H9 (cell line): ENCODE results near the gene EPB41L4B. TPM values are rescaled to one million over a fixed set of nuclear protein-coding genes. Genes with fewer than 3 reads are reported as not detected.
A peak's percentile ranks its signal among the peaks of the same experiment; 100 is the strongest.

Experiments used
- DNase-seq: peaks from one replicate; pipeline ENCODE4 v3.0.0-alpha.2; 2017
- H2AFZ ChIP-seq: one replicate; pipeline ENCODE4 v1.6.1; 2013; ENCODE audit warnings: mild to moderate bottlenecking, low read length, control low read depth, moderate library complexity
- H2AK5ac ChIP-seq: 2 replicates; pipeline ENCODE4 v1.6.1; 2013; ENCODE audit warnings: low read length, control low read depth, mixed read lengths; ENCODE audit not compliant: insufficient read length
- H2BK120ac ChIP-seq: one replicate; pipeline ENCODE4 v1.6.1; 2013; ENCODE audit warnings: low read depth, mild to moderate bottlenecking, low read length, control low read depth, inconsistent platforms; ENCODE audit not compliant: poor library complexity, severe bottlenecking
- H2BK12ac ChIP-seq: 2 replicates; pipeline ENCODE4 v1.6.1; 2013; ENCODE audit warnings: low read length, control low read depth, mixed read lengths, low read depth; ENCODE audit not compliant: insufficient read length
- H2BK15ac ChIP-seq: 2 replicates; pipeline ENCODE4 v1.6.1; 2013; ENCODE audit warnings: low read depth, low read length, control low read depth
- H2BK20ac ChIP-seq: one replicate; pipeline ENCODE4 v1.6.1; 2013; ENCODE audit warnings: low read depth, mild to moderate bottlenecking, low read length, control low read depth, inconsistent platforms; ENCODE audit not compliant: poor library complexity, severe bottlenecking
- H2BK5ac ChIP-seq: 2 replicates; pipeline ENCODE4 v1.6.1; 2013; ENCODE audit warnings: low read length, control low read depth, mixed read lengths; ENCODE audit not compliant: insufficient read length
- H3K14ac ChIP-seq: 2 replicates; pipeline ENCODE4 v1.6.1; 2013; ENCODE audit warnings: low read length, control low read depth; ENCODE audit not compliant: insufficient read depth
- H3K18ac ChIP-seq: 2 replicates; pipeline ENCODE4 v1.6.1; 2013; ENCODE audit warnings: low read depth, mild to moderate bottlenecking, mixed read lengths, low read length, control low read depth; ENCODE audit not compliant: insufficient read length
- H3K23ac ChIP-seq: 2 replicates; pipeline ENCODE4 v1.6.1; 2013; ENCODE audit warnings: low read length, control low read depth, mixed read lengths, low read depth; ENCODE audit not compliant: insufficient read length
- H3K23me2 ChIP-seq: 2 replicates; pipeline ENCODE4 v1.6.1; 2013; ENCODE audit warnings: low read depth, mild to moderate bottlenecking, mixed read lengths, low read length, control low read depth; ENCODE audit not compliant: insufficient read length, poor library complexity, severe bottlenecking
- H3K27ac ChIP-seq: 2 replicates; pipeline ENCODE4 v1.5.1; 2013; ENCODE audit warnings: low read length, control low read depth, mixed read lengths, low read depth; ENCODE audit not compliant: insufficient read length
- H3K27me3 ChIP-seq: 2 replicates; pipeline ENCODE4 v1.6.1; 2013; ENCODE audit warnings: low read length, control low read depth, inconsistent platforms; ENCODE audit not compliant: insufficient read depth
- H3K4ac ChIP-seq: 2 replicates; pipeline ENCODE4 v1.6.1; 2013; ENCODE audit warnings: low read depth, mild to moderate bottlenecking, control low read depth, inconsistent platforms, low read length, moderate library complexity
- H3K4me1 ChIP-seq: 2 replicates; pipeline ENCODE4 v1.6.1; 2013; ENCODE audit warnings: low read length, control low read depth, inconsistent platforms; ENCODE audit not compliant: insufficient read depth
- H3K4me2 ChIP-seq: 2 replicates; pipeline ENCODE4 v1.6.1; 2013; ENCODE audit warnings: low read length, control low read depth, mixed read lengths; ENCODE audit not compliant: insufficient read length, insufficient read depth
- H3K56ac ChIP-seq: 2 replicates; pipeline ENCODE4 v1.6.1; 2013; ENCODE audit warnings: low read depth, mild to moderate bottlenecking, mixed read lengths, low read length, control low read depth; ENCODE audit not compliant: insufficient read length
- H3K79me1 ChIP-seq: 2 replicates; pipeline ENCODE4 v1.6.1; 2013; ENCODE audit warnings: low read depth, mild to moderate bottlenecking, moderate library complexity, low read length, control low read depth, inconsistent platforms; ENCODE audit not compliant: insufficient read depth, poor library complexity, severe bottlenecking
- H3K79me2 ChIP-seq: 2 replicates; pipeline ENCODE4 v1.6.1; 2013; ENCODE audit warnings: low read length, control low read depth, inconsistent platforms; ENCODE audit not compliant: insufficient read depth
- H3K9ac ChIP-seq: 2 replicates; pipeline ENCODE4 v1.6.1; 2013; ENCODE audit warnings: low read length, control low read depth, mixed read lengths; ENCODE audit not compliant: insufficient read length; ENCODE audit errors: extremely low read depth
- H3K9me3 ChIP-seq: one replicate; pipeline ENCODE4 v1.6.1; 2013; ENCODE audit warnings: low read depth, low read length, inconsistent platforms; ENCODE audit not compliant: control insufficient read depth
- H3T11ph ChIP-seq: one replicate; pipeline ENCODE4 v1.6.1; 2013; ENCODE audit warnings: mild to moderate bottlenecking, low read length, control low read depth, inconsistent platforms
- H4K20me1 ChIP-seq: one replicate; pipeline ENCODE4 v1.6.1; 2013; ENCODE audit not compliant: control insufficient read depth, insufficient read length, insufficient read depth
- H4K5ac ChIP-seq: 2 replicates; pipeline ENCODE4 v1.6.1; 2013; ENCODE audit warnings: low read depth, mild to moderate bottlenecking, mixed read lengths, low read length, control low read depth; ENCODE audit not compliant: insufficient read length
- H4K8ac ChIP-seq: replicated peaks from 2 replicates; pipeline ENCODE4 v1.6.1; 2013; ENCODE audit warnings: low read length, control low read depth, mixed read lengths, low read depth; ENCODE audit not compliant: insufficient read length
- H4K91ac ChIP-seq: 2 replicates; pipeline ENCODE4 v1.6.1; 2013; ENCODE audit warnings: low read depth, mild to moderate bottlenecking, moderate library complexity, mixed read lengths, low read length, control low read depth; ENCODE audit not compliant: insufficient read length
- H3K27ac Mint-ChIP-seq, 3 experiments: 2 replicates in 2 of 3; 3 replicates in 1 of 3; pipeline ENCODE4 v1.8.0; 2020 to 2021; ENCODE audit warnings: mixed read lengths in 3 of 3, mild to moderate bottlenecking in 1 of 3, moderate library complexity in 1 of 3
- H3K27me3 Mint-ChIP-seq: 2 replicates; pipeline ENCODE4 v1.8.0; 2021; ENCODE audit warnings: low read depth, mild to moderate bottlenecking, moderate library complexity, mixed read lengths
- H3K36me3 Mint-ChIP-seq, 3 experiments: 2 replicates in 2 of 3; 3 replicates in 1 of 3; pipeline ENCODE4 v1.8.0; 2020 to 2021; ENCODE audit warnings: low read depth in 3 of 3, mixed read lengths in 3 of 3; ENCODE audit not compliant: insufficient read depth in 1 of 3
- H3K4me1 Mint-ChIP-seq, 2 experiments: 2 replicates each; pipeline ENCODE4 v1.8.0; 2020; ENCODE audit warnings: mixed read lengths in 2 of 2
- H3K4me3 Mint-ChIP-seq, 2 experiments: 2 replicates in 1 of 2; 3 replicates in 1 of 2; pipeline ENCODE4 v1.8.0; 2020 to 2021; ENCODE audit warnings: mild to moderate bottlenecking in 2 of 2, mixed read lengths in 2 of 2, moderate library complexity in 1 of 2
- H3K9me3 Mint-ChIP-seq, 2 experiments: 2 replicates in 1 of 2; 3 replicates in 1 of 2; pipeline ENCODE4 v1.8.0; 2020; ENCODE audit warnings: mild to moderate bottlenecking in 2 of 2, mixed read lengths in 2 of 2, moderate library complexity in 1 of 2
- CTCF ChIP-seq: fragments of 200-600 bp; sonication (generic); conservative IDR thresholded peaks from 3 replicates; pipeline ENCODE4 v1.8.0; 2021; ENCODE audit warnings: antibody characterized with exemption, mild to moderate bottlenecking
- WGBS: extraction: QIAGEN DNeasy Blood & Tissue Kit; methylation state at CpG from one replicate; pipeline ENCODE4 v1.1.7; 2013; ENCODE audit warnings: missing lambda C conversion rate, low lambda C conversion rate, mixed read lengths; ENCODE audit not compliant: insufficient read length; ENCODE audit errors: extremely low coverage; 5-methylcytosine and 5-hydroxymethylcytosine counted together
- total RNA-seq: library from RNA; stranded (reverse); gene quantifications from 2 replicates; pipeline ENCODE4 v1.2.1, GENCODE V29; 2021

Gene EPB41L4B
- total RNA-seq, 1 experiment from 2014 or later, result 18.9 TPM

GRCh38 chr9:109199676-109200075, 121.2 kb downstream of the EPB41L4B start:
- H3K79me1 ChIP-seq, result no peaks in the 10 kb centered on the region
- H3K14ac ChIP-seq, result no peak overlapping the region
- no CpG with 5 or more reads among the region's 5 CpGs for WGBS
- Mint-ChIP-seq H3K36me3 (peaks cover 0 to 2% (median 0%) of the 10 kb centered on the region in 3 experiments; a peak in 1 of 7 replicates), H3K27me3 (no peaks in the 10 kb centered on the region), H3K4me3 (no peak overlapping the region), H3K9me3 (no peaks in the 10 kb centered on the region), H3K4me1 (peaks cover 9 to 12% of the 10 kb centered on the region in 2 experiments; a peak in 3 of 4 replicates), H3K27ac (peak overlapping the region in 1 of 3 experiments; percentile 91; a peak in 1 of 7 replicates)
- no peaks in the 10 kb centered on the region for H3K23me2 ChIP-seq
- no peaks in the 10 kb centered on the region for H3K9me3 ChIP-seq
- H2AK5ac ChIP-seq, result no peak overlapping the region
- H2BK120ac ChIP-seq, result no peak overlapping the region
- no peak overlapping the region for H2AFZ ChIP-seq
- no peak overlapping the region for H3K27ac ChIP-seq
- no peak overlapping the region for H3K4ac ChIP-seq
- H3K4me1 ChIP-seq, result no peaks in the 10 kb centered on the region
- TF ChIP-seq CTCF, result no peak
- H2BK20ac ChIP-seq, result no peak overlapping the region
- no peaks in the 10 kb centered on the region for H3K27me3 ChIP-seq
- H3K9ac ChIP-seq, result no peak overlapping the region
- no peak overlapping the region for H2BK15ac ChIP-seq
- no peak overlapping the region for H3K23ac ChIP-seq
- no peak overlapping the region for H3K4me2 ChIP-seq
- no peak overlapping the region for H4K5ac ChIP-seq
- no peak overlapping the region for H4K91ac ChIP-seq
- DNase-seq, result no peak
- no peak overlapping the region for H3K18ac ChIP-seq
- no peak overlapping the region for H2BK12ac ChIP-seq
- no peak overlapping the region for H4K8ac ChIP-seq
- H4K20me1 ChIP-seq, result no peaks in the 10 kb centered on the region
- H3K56ac ChIP-seq, result no peak overlapping the region
- no peaks in the 10 kb centered on the region for H3K79me2 ChIP-seq
- H3T11ph ChIP-seq, result no peak overlapping the region
- no peak overlapping the region for H2BK5ac ChIP-seq
